ENCODE data around the gene PIK3CB. TPM values are rescaled to one million over a fixed set of nuclear protein-coding genes. Genes with fewer than 3 reads are reported as not detected.

The PIK3CB gene
- 10 to 100 TPM; 26.1 to 77.2 (median 40.6) TPM for total RNA-seq

- H3K27ac ChIP-seq: peak within 1 kb of the TSS; percentile 92 to 97 (median 94)
- no peaks in the 10 kb centered on the region for H3K36me3 ChIP-seq
- 1 to 2% methylated on average over 16 to 32 of the region's 88 CpGs for WGBS, 2 donors
- DNase-seq (peak; percentile 90 to 99), ATAC-seq (ENCODE audit: low FRiP score in 2 of 2) (peak; percentile 97 to 99)
- TF ChIP-seq EP300 (IDR thresholded peaks at IDR 0.05) (no peak), CTCF (IDR thresholded peaks at IDR 0.05) (peak in 3 of 6 experiments; percentile 17 to 33 (median 27)), POLR2AphosphoS5 (IDR thresholded peaks at IDR 0.05) (peak; percentile 64 to 68), POLR2A (IDR thresholded peaks at IDR 0.05) (peak in 2 of 4 donors; percentile 61 to 92)
- H3K4me1 ChIP-seq: peaks cover 13 to 25% (median 15%) of the 10 kb centered on the region in 4 donors
- H3K4me3 ChIP-seq: peak within 1 kb of the TSS; percentile 29 to 92 (median 88)
- no peaks in the 10 kb centered on the region for H3K9me3 ChIP-seq
- H3K27me3 ChIP-seq: no peaks in the 10 kb centered on the region
Measured at GRCh38 chr3:138834596-138835396, at the start of gene PIK3CB. Gene PIK3CB (minus strand): TSS chr3:138834928. CDS start chr3:138759343, 75,585 bp downstream.

- no peak overlapping the region for H3K27ac ChIP-seq
- 56 to 69% methylated on average over 2 of the region's 2 CpGs for WGBS, 2 donors
- no peak for ATAC-seq (ENCODE audit: low FRiP score in 2 of 2)
- peaks cover 0 to under 1% (median 0%) of the 10 kb centered on the region in 4 donors for H3K4me1 ChIP-seq
- DNase-seq: no peak
- no peaks in the 10 kb centered on the region for H3K36me3 ChIP-seq
- H3K9me3 ChIP-seq: no peaks in the 10 kb centered on the region
- H3K27me3 ChIP-seq: no peaks in the 10 kb centered on the region
- H3K4me3 ChIP-seq: no peak overlapping the region
- no peak for TF ChIP-seq POLR2A (IDR thresholded peaks at IDR 0.05)
- TF ChIP-seq POLR2AphosphoS5 (IDR thresholded peaks at IDR 0.05): no peak
- TF ChIP-seq CTCF (IDR thresholded peaks at IDR 0.05): no peak
- no peak for TF ChIP-seq EP300 (IDR thresholded peaks at IDR 0.05)
Measured at GRCh38 chr3:138881233-138881632, 46.5 kb upstream of the PIK3CB start.

- no peak for TF ChIP-seq CTCF (IDR thresholded peaks at IDR 0.05)
- no peak for TF ChIP-seq POLR2A (IDR thresholded peaks at IDR 0.05)
- no peak for TF ChIP-seq EP300 (IDR thresholded peaks at IDR 0.05)
- no peak for TF ChIP-seq POLR2AphosphoS5 (IDR thresholded peaks at IDR 0.05)
- DNase-seq (no peak), ATAC-seq (ENCODE audit: low FRiP score in 2 of 2) (no peak)
- H3K4me1 ChIP-seq: peaks cover 0 to 6% (median 2%) of the 10 kb centered on the region in 4 donors
- 81 to 82% methylated on average over 10 to 13 of the region's 14 CpGs for WGBS, 2 donors
- H3K27me3 ChIP-seq: no peaks in the 10 kb centered on the region
- H3K36me3 ChIP-seq: no peaks in the 10 kb centered on the region
- no peak overlapping the region for H3K27ac ChIP-seq
- no peaks in the 10 kb centered on the region for H3K9me3 ChIP-seq
- no peak overlapping the region for H3K4me3 ChIP-seq
Measured at GRCh38 chr3:138879541-138880380, 45.0 kb upstream of the PIK3CB start.

GRCh38 chr3:138877226-138877625 is 42.5 kb upstream of the PIK3CB start:
- no peak overlapping the region for H3K4me3 ChIP-seq
- peaks cover 0 to 6% (median 2%) of the 10 kb centered on the region in 4 donors for H3K4me1 ChIP-seq
- no peaks in the 10 kb centered on the region for H3K9me3 ChIP-seq
- no peak overlapping the region for H3K27ac ChIP-seq
- TF ChIP-seq POLR2AphosphoS5 (IDR thresholded peaks at IDR 0.05): no peak
- TF ChIP-seq EP300 (IDR thresholded peaks at IDR 0.05): no peak
- no peak for TF ChIP-seq POLR2A (IDR thresholded peaks at IDR 0.05)
- no peak for TF ChIP-seq CTCF (IDR thresholded peaks at IDR 0.05)
- ATAC-seq (ENCODE audit: low FRiP score in 2 of 2) (no peak), DNase-seq (no peak)
- no peaks in the 10 kb centered on the region for H3K36me3 ChIP-seq
- H3K27me3 ChIP-seq: no peaks in the 10 kb centered on the region
- 83 to 95% methylated on average over 2 of the region's 2 CpGs for WGBS, 2 donors
